Measurements from ENCODE around the gene RAB9B. TPM values are rescaled to one million over a fixed set of nuclear protein-coding genes. Genes with fewer than 3 reads are reported as not detected.

Gene RAB9B
- total RNA-seq, 1 experiment from 2014 or later = 0.68 TPM

- no peak for DNase-seq (ENCODE audit: low read depth)
Measured at GRCh38 chrX:103773445-103773844, 58.6 kb downstream of the RAB9B start.

Small RNA genes within 50 kb of the gene (small RNA-seq; reads per million reads assigned to genes)
- not detected for gene RNA5SP511

Other genes starting within 250 kb of the RAB9B start
- gene TCEAL4, start 246.7 kb downstream of the RAB9B start, total RNA-seq (2014; rRNA removed; shearing (Covaris generic)) = 30.0 and 33.0 TPM in 2 replicates
- gene TCEAL3, start 224.3 kb downstream of the RAB9B start, total RNA-seq (2014; rRNA removed; shearing (Covaris generic)) = 14.3 and 17.1 TPM in 2 replicates
- 21.9 and 33.4 TPM in 2 replicates for gene TCEAL1, start 203.3 kb downstream of the RAB9B start, total RNA-seq (2014; rRNA removed; shearing (Covaris generic))
- gene MORF4L2, start 145.6 kb downstream of the RAB9B start, total RNA-seq (2014; rRNA removed; shearing (Covaris generic)) = 397 and 471 TPM in 2 replicates
- gene TMEM31, start 121.3 kb downstream of the RAB9B start, total RNA-seq (2014; rRNA removed; shearing (Covaris generic)) = not detected in 2 replicates
- 0.30 and 0.37 TPM in 2 replicates for gene PLP1, start 55.4 kb downstream of the RAB9B start, total RNA-seq (2014; rRNA removed; shearing (Covaris generic))
- 2.5 and 4.3 TPM in 2 replicates for gene TMSB15B, start 130.4 kb upstream of the RAB9B start, total RNA-seq (2014; rRNA removed; shearing (Covaris generic))
- gene H2BW1, start 181.5 kb upstream of the RAB9B start, total RNA-seq (2014; rRNA removed; shearing (Covaris generic)) = not detected in 2 replicates
- gene H2BW2, start 207.7 kb upstream of the RAB9B start, total RNA-seq (2014; rRNA removed; shearing (Covaris generic)) = not detected in 2 replicates
- 0.35 and 0.73 TPM in 2 replicates for gene TMSB15C, start 244.0 kb upstream of the RAB9B start, total RNA-seq (2014; rRNA removed; shearing (Covaris generic))